Liver (tissue), 3 donors: Measurements from ENCODE around the gene ZNG1A.
A peak's percentile ranks its signal among the peaks of the same experiment; 100 is the strongest.
"Not testable (repeated sequence)": the region's sequence is repeated elsewhere in the genome, so short reads cannot be mapped to it uniquely, and the experiment has no call there.

Experiments used
- CTCF ChIP-seq: fragments of 150-350 bp; IDR thresholded peaks from 2 replicates; pipeline ENCODE4 v1.5.1; 2017; ENCODE audit warnings: improper control_type of control experiment, low read depth, low read length; ENCODE audit not compliant: missing input control
- GABPA ChIP-seq, 2 donors: IDR thresholded peaks in 1 of 2; conservative IDR thresholded peaks in 1 of 2; 2 replicates each; pipeline ENCODE4 v1.6.1; 2016; ENCODE audit warnings: antibody characterized with exemption in 2 of 2, mild to moderate bottlenecking in 1 of 2, moderate library complexity in 1 of 2
- JUND ChIP-seq, 2 donors: IDR thresholded peaks; 2 replicates each; pipeline ENCODE4 v1.6.1; 2016; ENCODE audit warnings: antibody characterized with exemption in 2 of 2
- MAX ChIP-seq: IDR thresholded peaks from 2 replicates; pipeline ENCODE4 v1.6.1; 2016; ENCODE audit warnings: antibody characterized with exemption
- RAD21 ChIP-seq, 2 donors: IDR thresholded peaks; 2 replicates each; pipeline ENCODE4 v1.6.1; 2016; ENCODE audit warnings: antibody characterized with exemption in 2 of 2, mild to moderate bottlenecking in 2 of 2
- RXRA ChIP-seq, 2 donors: IDR thresholded peaks; 2 replicates each; pipeline ENCODE4 v1.6.1; 2017 to 2018; ENCODE audit warnings: antibody characterized with exemption in 2 of 2, mild to moderate bottlenecking in 1 of 2
- TAF1 ChIP-seq: conservative IDR thresholded peaks from 2 replicates; pipeline ENCODE4 v1.6.1; 2016; ENCODE audit warnings: antibody characterized with exemption, mild to moderate bottlenecking
- TF ChIP-seq, protein P1 (sequence below): IDR thresholded peaks from 2 replicates; pipeline ENCODE4 v1.6.1; 2016; ENCODE audit warnings: antibody characterized with exemption
- donor health status: healthy.
- donor health status: healthy.

DNA sequence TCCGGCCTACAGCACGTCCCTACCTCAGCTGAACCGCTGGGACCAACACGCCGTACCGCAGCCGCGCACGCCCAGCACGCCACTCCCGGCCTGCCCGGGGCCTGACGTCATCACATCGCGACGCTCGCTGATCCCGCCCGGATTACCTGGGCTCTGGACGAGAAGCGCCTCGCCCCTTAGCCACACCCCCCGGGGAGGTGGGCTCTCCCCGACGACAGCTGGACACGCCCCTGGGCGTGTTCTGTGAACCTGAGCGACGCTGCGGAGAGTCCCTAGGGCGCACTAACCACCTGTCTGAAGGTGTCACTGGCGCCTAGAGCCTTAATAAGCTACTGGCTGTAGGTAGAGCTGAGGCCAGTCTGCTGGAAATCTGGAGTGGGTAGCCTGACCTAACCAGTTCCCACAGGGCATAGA, at the start of gene ZNG1A:
- TF ChIP-seq, protein P1, sequence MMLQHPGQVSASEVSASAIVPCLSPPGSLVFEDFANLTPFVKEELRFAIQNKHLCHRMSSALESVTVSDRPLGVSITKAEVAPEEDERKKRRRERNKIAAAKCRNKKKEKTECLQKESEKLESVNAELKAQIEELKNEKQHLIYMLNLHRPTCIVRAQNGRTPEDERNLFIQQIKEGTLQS, result not testable (repeated sequence)
- not testable (repeated sequence) for TF ChIP-seq CTCF; RXRA (IDR thresholded peaks at IDR 0.05); MAX; JUND (IDR thresholded peaks at IDR 0.05); GABPA (IDR thresholded peaks at IDR 0.05 in 1 of 2, conservative IDR thresholded peaks at IDR 0.05 in 1 of 2); TAF1
- TF ChIP-seq RAD21 (IDR thresholded peaks at IDR 0.05), result peak in 1 of 2 donors; percentile 9
